SK-N-SH treated with all-trans-retinoic acid at 6 μM for 48 hours (cell line): Measurements from ENCODE around the gene DGKI.

Experiments
- ATAC-seq: fragments of 200-7000 bp; cut with Tn5 transposase; 3 replicates; pipeline ENCODE4 v1.9.1; 2020; ENCODE audit warnings: mild to moderate bottlenecking, moderate library complexity
- BACH2 ChIP-seq: fragments of 250-450 bp; sonication (Bioruptor Pico); IDR thresholded peaks from 2 replicates; pipeline ENCODE4 v1.9.0; 2021; ENCODE audit warnings: mild to moderate bottlenecking, borderline replicate concordance
- CSDC2 ChIP-seq: fragments of 250-450 bp; sonication (Bioruptor Pico); IDR thresholded peaks from 2 replicates; pipeline ENCODE4 v1.5.0; 2020; ENCODE audit warnings: mild to moderate bottlenecking, moderate library complexity
- ESRRG ChIP-seq: fragments of 250-450 bp; sonication (Bioruptor Pico); IDR thresholded peaks from 2 replicates; pipeline ENCODE4 v1.6.1; 2021; ENCODE audit warnings: mild to moderate bottlenecking
- ISL1 ChIP-seq: fragments of 250-450 bp; sonication (Bioruptor Pico); IDR thresholded peaks from 2 replicates; pipeline ENCODE4 v2.1.2; 2022; ENCODE audit warnings: mild to moderate bottlenecking, moderate library complexity
- OSR1 ChIP-seq: fragments of 250-450 bp; sonication (Bioruptor Pico); IDR thresholded peaks from 2 replicates; pipeline ENCODE4 v1.8.0; 2022; ENCODE audit warnings: moderate library complexity, mild to moderate bottlenecking, inconsistent platforms
- POU6F1 ChIP-seq: fragments of 250-450 bp; sonication (Bioruptor Pico); IDR thresholded peaks from 2 replicates; pipeline ENCODE4 v1.8.0; 2021; ENCODE audit warnings: low read depth, mild to moderate bottlenecking, moderate library complexity, borderline replicate concordance
- PPARA ChIP-seq: fragments of 250-450 bp; sonication (Bioruptor Pico); IDR thresholded peaks from 2 replicates; pipeline ENCODE4 v1.5.0; 2020; ENCODE audit warnings: mild to moderate bottlenecking, borderline replicate concordance
- RARB ChIP-seq: fragments of 250-450 bp; sonication (Bioruptor Pico); IDR thresholded peaks from 2 replicates; pipeline ENCODE4 v1.8.0; 2021; ENCODE audit warnings: mild to moderate bottlenecking, moderate library complexity
- SNAI2 ChIP-seq: fragments of 250-450 bp; sonication (Bioruptor Pico); IDR thresholded peaks from 2 replicates; pipeline ENCODE4 v1.5.0; 2020; ENCODE audit warnings: mild to moderate bottlenecking, moderate library complexity
- TCF4 ChIP-seq: fragments of 250-450 bp; sonication (Bioruptor Pico); IDR thresholded peaks from 2 replicates; pipeline ENCODE4 v1.8.0; 2021; ENCODE audit warnings: mild to moderate bottlenecking, moderate library complexity, borderline replicate concordance
- TOX ChIP-seq: fragments of 250-450 bp; sonication (Bioruptor Pico); IDR thresholded peaks from 2 replicates; pipeline ENCODE4 v1.8.0; 2021; ENCODE audit warnings: mild to moderate bottlenecking, moderate library complexity, borderline replicate concordance
- ZFP3 ChIP-seq: fragments of 250-450 bp; sonication (Bioruptor Pico); IDR thresholded peaks from 2 replicates; pipeline ENCODE4 v1.5.0; 2020; ENCODE audit warnings: mild to moderate bottlenecking, moderate library complexity
- ZFP30 ChIP-seq: fragments of 450-650 bp; formaldehyde crosslinking; IDR thresholded peaks from 2 replicates; pipeline ENCODE4 v1.5.0; 2022; ENCODE audit warnings: mild to moderate bottlenecking, moderate library complexity
- ZNF70 ChIP-seq: fragments of 450-650 bp; formaldehyde crosslinking; IDR thresholded peaks from 2 replicates; pipeline ENCODE4 v1.5.0; 2020; ENCODE audit warnings: mild to moderate bottlenecking, moderate library complexity
- ZNF8 ChIP-seq: fragments of 450-650 bp; formaldehyde crosslinking; IDR thresholded peaks from 2 replicates; pipeline ENCODE4 v1.5.0; 2020; ENCODE audit warnings: mild to moderate bottlenecking, moderate library complexity
- TF ChIP-seq, protein P1 (sequence below): fragments of 250-450 bp; sonication (Bioruptor Pico); IDR thresholded peaks from 2 replicates; pipeline ENCODE4 v1.5.1; 2021; ENCODE audit warnings: mild to moderate bottlenecking, moderate library complexity
- TF ChIP-seq, protein P2 (sequence below): fragments of 250-450 bp; sonication (Bioruptor Pico); IDR thresholded peaks from 2 replicates; pipeline ENCODE4 v1.5.1; 2020; ENCODE audit warnings: low read depth, mild to moderate bottlenecking, moderate library complexity

DGKI gene

DNA sequence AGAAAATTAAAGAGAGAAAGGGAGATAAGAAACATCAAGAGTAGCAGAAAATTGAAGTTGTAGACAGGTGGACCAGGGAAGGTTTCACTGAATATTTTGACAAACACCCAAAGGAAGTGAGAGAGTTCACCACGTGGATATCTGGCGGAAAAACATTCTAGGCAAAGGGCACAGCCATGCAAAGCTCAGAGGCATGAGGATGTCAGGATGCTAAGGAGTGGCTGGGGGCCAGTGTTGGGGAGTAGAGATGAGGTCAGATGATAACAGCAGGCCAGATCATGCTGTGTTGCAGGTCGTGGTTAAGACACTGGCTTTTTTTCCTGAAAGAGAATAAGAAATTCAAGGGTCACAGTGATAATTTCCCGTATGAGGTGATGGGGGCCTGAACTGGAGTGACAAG is 181.9 kb downstream of the DGKI start:
- TF ChIP-seq ZNF8 (CRISPR knock-in tag) = no peak
- no peak; the same call in 2 of the 3 replicates for ATAC-seq

DNA sequence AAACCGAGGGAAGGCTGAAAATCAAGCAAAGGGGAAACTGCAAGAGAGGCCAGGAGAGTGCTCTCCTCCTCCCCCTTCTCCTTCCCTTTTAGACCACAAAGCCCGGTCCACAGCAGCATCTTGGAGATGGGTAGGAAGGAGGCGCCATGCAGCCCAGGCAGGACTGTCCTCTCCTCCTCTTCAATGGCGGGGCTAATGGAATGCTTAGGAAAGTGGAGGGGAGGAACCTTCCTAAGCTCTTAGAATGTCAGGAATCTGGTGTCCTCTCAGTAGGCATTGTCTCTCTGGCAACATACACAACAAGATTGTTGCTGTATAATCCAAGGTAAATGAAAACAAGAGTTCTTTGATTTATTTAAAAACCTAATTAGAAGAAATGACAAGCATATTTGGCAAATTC is 185.1 kb downstream of the DGKI start:
- TF ChIP-seq, protein P1, sequence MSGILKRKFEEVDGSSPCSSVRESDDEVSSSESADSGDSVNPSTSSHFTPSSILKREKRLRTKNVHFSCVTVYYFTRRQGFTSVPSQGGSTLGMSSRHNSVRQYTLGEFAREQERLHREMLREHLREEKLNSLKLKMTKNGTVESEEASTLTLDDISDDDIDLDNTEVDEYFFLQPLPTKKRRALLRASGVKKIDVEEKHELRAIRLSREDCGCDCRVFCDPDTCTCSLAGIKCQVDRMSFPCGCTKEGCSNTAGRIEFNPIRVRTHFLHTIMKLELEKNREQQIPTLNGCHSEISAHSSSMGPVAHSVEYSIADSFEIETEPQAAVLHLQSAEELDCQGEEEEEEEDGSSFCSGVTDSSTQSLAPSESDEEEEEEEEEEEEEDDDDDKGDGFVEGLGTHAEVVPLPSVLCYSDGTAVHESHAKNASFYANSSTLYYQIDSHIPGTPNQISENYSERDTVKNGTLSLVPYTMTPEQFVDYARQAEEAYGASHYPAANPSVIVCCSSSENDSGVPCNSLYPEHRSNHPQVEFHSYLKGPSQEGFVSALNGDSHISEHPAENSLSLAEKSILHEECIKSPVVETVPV (CRISPR knock-in tag) = no peak
- TF ChIP-seq ZFP3 (CRISPR knock-in tag) (no peak), RARB (CRISPR knock-in tag) (no peak), PPARA (CRISPR knock-in tag) (no peak)
- TF ChIP-seq, protein P2, sequence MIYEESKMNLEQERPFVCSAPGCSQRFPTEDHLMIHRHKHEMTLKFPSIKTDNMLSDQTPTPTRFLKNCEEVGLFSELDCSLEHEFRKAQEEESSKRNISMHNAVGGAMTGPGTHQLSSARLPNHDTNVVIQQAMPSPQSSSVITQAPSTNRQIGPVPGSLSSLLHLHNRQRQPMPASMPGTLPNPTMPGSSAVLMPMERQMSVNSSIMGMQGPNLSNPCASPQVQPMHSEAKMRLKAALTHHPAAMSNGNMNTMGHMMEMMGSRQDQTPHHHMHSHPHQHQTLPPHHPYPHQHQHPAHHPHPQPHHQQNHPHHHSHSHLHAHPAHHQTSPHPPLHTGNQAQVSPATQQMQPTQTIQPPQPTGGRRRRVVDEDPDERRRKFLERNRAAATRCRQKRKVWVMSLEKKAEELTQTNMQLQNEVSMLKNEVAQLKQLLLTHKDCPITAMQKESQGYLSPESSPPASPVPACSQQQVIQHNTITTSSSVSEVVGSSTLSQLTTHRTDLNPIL (CRISPR knock-in tag) = no peak
- peak; percentile 60 for ATAC-seq

DNA sequence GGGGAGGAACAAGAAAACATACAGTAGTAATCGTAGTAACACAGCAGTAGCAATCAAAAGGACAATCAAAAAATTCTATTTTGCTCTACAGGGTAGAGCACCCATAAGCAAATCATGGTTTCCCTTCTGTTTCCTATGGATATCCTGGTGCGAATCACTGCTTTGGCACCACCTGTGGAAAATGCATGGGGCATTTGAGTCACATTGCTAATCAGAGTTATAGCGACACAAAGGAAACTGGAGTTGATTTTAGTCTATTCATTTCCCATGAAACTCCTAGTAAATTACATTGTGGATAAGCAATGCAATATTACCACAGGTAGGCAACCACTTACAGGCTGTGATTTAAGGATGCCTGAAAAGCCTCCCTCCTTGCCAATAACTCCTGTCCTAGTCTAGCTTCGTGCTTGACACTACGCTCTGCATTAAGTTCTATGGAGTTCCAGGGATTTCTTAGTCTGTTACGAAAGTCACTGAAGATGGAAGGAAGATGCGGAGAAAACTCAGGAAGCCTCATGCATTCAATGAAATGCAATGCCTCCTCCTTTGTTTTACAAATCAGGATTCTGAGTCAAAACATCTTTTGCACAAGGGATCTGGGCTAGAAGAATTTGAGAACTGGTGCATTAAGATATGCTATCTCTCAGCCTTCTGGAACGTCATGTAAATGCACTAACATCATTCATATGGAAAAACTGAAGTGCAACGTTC is 188.4 kb downstream of the DGKI start:
- no peak for ATAC-seq
- TF ChIP-seq SNAI2 (CRISPR knock-in tag) (no peak), BACH2 (CRISPR knock-in tag) (no peak), RARB (CRISPR knock-in tag) (no peak), ZNF70 (CRISPR knock-in tag) (no peak), OSR1 (CRISPR knock-in tag) (no peak), CSDC2 (no peak), ZNF8 (CRISPR knock-in tag) (no peak), ESRRG (CRISPR knock-in tag) (no peak), PPARA (CRISPR knock-in tag) (no peak), TOX (CRISPR knock-in tag) (no peak), TCF4 (CRISPR knock-in tag) (no peak), POU6F1 (no peak)
- TF ChIP-seq, protein P2 (CRISPR knock-in tag) = no peak

- TF ChIP-seq ZNF8 (CRISPR knock-in tag) (no peak), ESRRG (CRISPR knock-in tag) (no peak), BACH2 (CRISPR knock-in tag) (no peak), TOX (CRISPR knock-in tag) (no peak), CSDC2 (no peak), ZNF70 (CRISPR knock-in tag) (no peak), POU6F1 (no peak), ZFP30 (no peak), RARB (CRISPR knock-in tag) (no peak), PPARA (CRISPR knock-in tag) (no peak), ISL1 (CRISPR knock-in tag) (no peak)
- no peak for ATAC-seq
Measured at GRCh38 chr7:137657476-137658189, 189.1 kb downstream of the DGKI start.
